K562 (cell line): Measurements from ENCODE around the gene UPK2. TPM values are rescaled to one million over a fixed set of nuclear protein-coding genes. Genes with fewer than 3 reads are reported as not detected.
A peak's percentile ranks its signal among the peaks of the same experiment; 100 is the strongest.

Source experiments
- ARHGAP35 ChIP-seq: fragments of 450-650 bp; IDR thresholded peaks from 2 replicates; pipeline ENCODE4 v1.6.1; 2018; ENCODE audit not compliant: partially characterized antibody
- BRD4 ChIP-seq: fragments of 200-600 bp; sonication (generic); IDR thresholded peaks from 2 replicates; pipeline ENCODE4 v1.6.1; 2017; ENCODE audit warnings: inconsistent platforms
- CBX2 ChIP-seq: fragments of 200-600 bp; sonication (generic); IDR thresholded peaks from one replicate; pipeline ENCODE4 v1.6.1; 2012; ENCODE audit warnings: mild to moderate bottlenecking, low read length, inconsistent platforms; ENCODE audit not compliant: insufficient read depth, poor library complexity, severe bottlenecking
- KLF13 ChIP-seq: fragments of 450-650 bp; IDR thresholded peaks from 2 replicates; pipeline ENCODE4 v1.6.1; 2016; ENCODE audit warnings: missing genetic modification characterization, low read depth, mild to moderate bottlenecking, missing compliant biosample characterization, moderate library complexity, borderline replicate concordance
- NCOA4 ChIP-seq: fragments of 450-650 bp; IDR thresholded peaks from 2 replicates; pipeline ENCODE4 v1.6.1; 2018; ENCODE audit warnings: mild to moderate bottlenecking; ENCODE audit not compliant: partially characterized antibody
- PML ChIP-seq: IDR thresholded peaks from 2 replicates; pipeline ENCODE4 v1.6.1; 2012; ENCODE audit warnings: low read length, inconsistent platforms
- PTRF ChIP-seq: fragments of 450-650 bp; IDR thresholded peaks from 2 replicates; pipeline ENCODE4 v1.6.1; 2016; ENCODE audit warnings: mild to moderate bottlenecking, missing genetic modification characterization, missing compliant biosample characterization
- RBBP5 ChIP-seq: fragments of 200-600 bp; sonication (generic); IDR thresholded peaks from 2 replicates; pipeline ENCODE4 v1.6.1; 2012; ENCODE audit warnings: borderline replicate concordance, mild to moderate bottlenecking, low read length, control low read depth, inconsistent platforms; ENCODE audit not compliant: insufficient read depth, poor library complexity, severe bottlenecking
- RBFOX2 ChIP-seq: fragments of 200-400 bp; formaldehyde crosslinking; IDR thresholded peaks from 2 replicates; pipeline ENCODE4 v1.6.1; 2017; ENCODE audit warnings: low read depth, mild to moderate bottlenecking, low read length, moderate library complexity
- SNIP1 ChIP-seq: fragments of 450-650 bp; IDR thresholded peaks from 2 replicates; pipeline ENCODE4 v1.7.1; 2017; ENCODE audit warnings: low read depth, mild to moderate bottlenecking
- SREBF1 ChIP-seq: fragments of 150-350 bp; IDR thresholded peaks from 2 replicates; pipeline ENCODE4 v1.6.1; 2014; ENCODE audit warnings: antibody characterized with exemption, low read depth, low read length, borderline replicate concordance
- STAG1 ChIP-seq: sonication (generic); formaldehyde crosslinking; IDR thresholded peaks from 2 replicates; pipeline ENCODE4 v1.5.0; 2020; ENCODE audit warnings: missing genetic modification reagents, borderline replicate concordance
- WHSC1 ChIP-seq: IDR thresholded peaks from one replicate; pipeline ENCODE4 v1.6.1; 2012; ENCODE audit warnings: low read length, control low read depth, inconsistent platforms
- ZNF24 ChIP-seq: fragments of 450-650 bp; IDR thresholded peaks from 2 replicates; pipeline ENCODE4 v1.6.1; 2016
- ZNF431 ChIP-seq: sonication (generic); formaldehyde crosslinking; IDR thresholded peaks from 2 replicates; pipeline ENCODE4 v1.8.0; 2022; ENCODE audit warnings: mild to moderate bottlenecking, missing genetic modification reagents
- polyA plus RNA-seq, 8 experiments: library from polyadenylated mRNA; depleted of rRNA in 4 of 8; stranded (reverse) in 5 of 8; unstranded in 3 of 8; fragments of >200 nt; fragmentation: Nextera tagmentation in 2 of 8; fragmentation: Illumina TruSeq in 1 of 8; extraction: Ambion mirVana in 2 of 8; extraction: Trizol in 1 of 8; gene quantifications; 2 replicates each; pipeline versions ENCODE4 v1.2.1 to v1.2.3, GENCODE V29; 2011 to 2014; ENCODE audit warnings: inconsistent platforms in 1 of 8, missing spikeins in 1 of 8
- total RNA-seq, 7 experiments: library from RNA; depleted of rRNA in 6 of 7; stranded (reverse); fragments of >200 nt in 6 of 7; fragmentation: Illumina TruSeq in 2 of 7; extraction: Trizol in 2 of 7; gene quantifications; 2 replicates each; pipeline versions ENCODE4 v1.2.1 to v1.2.3, GENCODE V29; 2011 to 2021; ENCODE audit warnings: low replicate concordance in 1 of 7
- TF ChIP-seq, protein P1 (sequence below): fragments of 250-450 bp; sonication (Bioruptor Pico); IDR thresholded peaks from 2 replicates; pipeline ENCODE4 v1.8.0; 2021; ENCODE audit warnings: borderline replicate concordance, mild to moderate bottlenecking, moderate library complexity; ENCODE audit not compliant: poor library complexity, severe bottlenecking
- TF ChIP-seq, protein P2 (sequence below): fragments of 250-450 bp; sonication (Bioruptor Pico); IDR thresholded peaks from 2 replicates; pipeline ENCODE4 v1.5.0; 2022; ENCODE audit warnings: mild to moderate bottlenecking
- TF ChIP-seq, protein P3 (sequence below): sonication (generic); formaldehyde crosslinking; IDR thresholded peaks from 2 replicates; pipeline ENCODE4 v1.8.0; 2022; ENCODE audit warnings: missing genetic modification reagents, mild to moderate bottlenecking, borderline replicate concordance
- TF ChIP-seq, protein P4 (sequence below): sonication (generic); formaldehyde crosslinking; IDR thresholded peaks from 2 replicates; pipeline ENCODE4 v1.8.0; 2022; ENCODE audit warnings: mild to moderate bottlenecking, missing genetic modification reagents
- TF ChIP-seq, protein P5 (sequence below): fragments of 450-650 bp; IDR thresholded peaks from 2 replicates; pipeline ENCODE4 v1.6.1; 2016; ENCODE audit warnings: antibody characterized with exemption

UPK2 gene
- total and polyA plus RNA-seq, 9 of the 15 experiments (the other 6 are each of a cell fraction or from before 2014, with no cell fraction given), result not detected

DNA sequence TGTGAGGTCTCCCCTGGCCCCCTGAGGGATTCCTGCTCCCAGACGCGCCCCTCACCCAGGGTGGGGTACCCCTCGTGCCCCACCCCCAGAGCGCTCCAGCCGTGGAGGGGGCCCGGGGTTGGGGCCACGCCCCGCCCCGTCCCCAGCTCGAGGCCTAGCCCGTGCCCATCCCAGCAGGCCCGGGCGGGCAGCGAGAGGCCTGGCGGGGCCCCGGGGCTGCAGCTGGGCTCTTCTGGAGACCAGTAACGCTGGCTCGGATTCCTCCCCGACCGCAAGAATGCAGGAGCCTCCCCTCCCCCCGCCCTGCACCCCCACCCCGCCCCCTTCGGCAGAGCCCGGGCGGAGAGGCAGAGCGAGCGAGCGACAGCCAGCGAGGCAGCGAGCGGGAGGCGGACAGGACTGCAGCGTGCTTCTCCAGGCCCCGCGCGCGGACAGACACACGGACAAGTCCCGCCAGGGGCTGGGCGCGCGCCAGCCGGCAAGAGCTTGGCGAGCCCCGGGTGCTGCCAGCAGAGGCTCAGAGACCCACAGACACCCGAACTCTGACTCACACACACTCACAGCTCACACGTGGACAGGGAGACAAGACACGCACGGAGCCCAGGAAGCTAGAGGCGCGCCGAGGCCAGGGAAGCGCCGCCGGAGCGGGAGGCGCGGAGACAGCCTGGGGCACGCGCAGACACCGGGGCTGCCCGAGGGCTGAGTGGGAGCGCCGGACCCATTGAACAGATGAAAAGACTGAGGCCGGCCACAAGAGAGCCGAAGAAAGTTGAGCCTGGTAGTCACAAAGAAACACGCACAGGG, 45.6 kb upstream of the UPK2 start (continued):
- TF ChIP-seq RBBP5 (peak; percentile 63), BRD4 (0 out of 2 replicates have a peak, but pooled peaks have one; percentile 47), PTRF (tag) (no peak), RBFOX2 (peak; percentile 77), STAG1 (CRISPR knock-in tag) (no peak; the same call in 1 of the 2 replicates), SNIP1 (no peak), NCOA4 (peak; percentile 51), ZNF431 (CRISPR knock-in tag) (0 out of 2 replicates have a peak, but pooled peaks have one; percentile 31), SREBF1 (no peak), KLF13 (peak; percentile 64; the same call in 1 of the 2 replicates), WHSC1 (no peak), ARHGAP35 (no peak), PML (no peak), CBX2 (no peak), ZNF24 (0 out of 2 replicates have a peak, but pooled peaks have one; percentile 13)
- TF ChIP-seq, protein P1, sequence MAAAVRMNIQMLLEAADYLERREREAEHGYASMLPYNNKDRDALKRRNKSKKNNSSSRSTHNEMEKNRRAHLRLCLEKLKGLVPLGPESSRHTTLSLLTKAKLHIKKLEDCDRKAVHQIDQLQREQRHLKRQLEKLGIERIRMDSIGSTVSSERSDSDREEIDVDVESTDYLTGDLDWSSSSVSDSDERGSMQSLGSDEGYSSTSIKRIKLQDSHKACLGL, result no peak
- TF ChIP-seq, protein P2, sequence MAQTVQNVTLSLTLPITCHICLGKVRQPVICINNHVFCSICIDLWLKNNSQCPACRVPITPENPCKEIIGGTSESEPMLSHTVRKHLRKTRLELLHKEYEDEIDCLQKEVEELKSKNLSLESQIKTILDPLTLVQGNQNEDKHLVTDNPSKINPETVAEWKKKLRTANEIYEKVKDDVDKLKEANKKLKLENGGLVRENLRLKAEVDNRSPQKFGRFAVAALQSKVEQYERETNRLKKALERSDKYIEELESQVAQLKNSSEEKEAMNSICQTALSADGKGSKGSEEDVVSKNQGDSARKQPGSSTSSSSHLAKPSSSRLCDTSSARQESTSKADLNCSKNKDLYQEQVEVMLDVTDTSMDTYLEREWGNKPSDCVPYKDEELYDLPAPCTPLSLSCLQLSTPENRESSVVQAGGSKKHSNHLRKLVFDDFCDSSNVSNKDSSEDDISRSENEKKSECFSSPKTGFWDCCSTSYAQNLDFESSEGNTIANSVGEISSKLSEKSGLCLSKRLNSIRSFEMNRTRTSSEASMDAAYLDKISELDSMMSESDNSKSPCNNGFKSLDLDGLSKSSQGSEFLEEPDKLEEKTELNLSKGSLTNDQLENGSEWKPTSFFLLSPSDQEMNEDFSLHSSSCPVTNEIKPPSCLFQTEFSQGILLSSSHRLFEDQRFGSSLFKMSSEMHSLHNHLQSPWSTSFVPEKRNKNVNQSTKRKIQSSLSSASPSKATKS (CRISPR knock-in tag), result no peak
- TF ChIP-seq, protein P3, sequence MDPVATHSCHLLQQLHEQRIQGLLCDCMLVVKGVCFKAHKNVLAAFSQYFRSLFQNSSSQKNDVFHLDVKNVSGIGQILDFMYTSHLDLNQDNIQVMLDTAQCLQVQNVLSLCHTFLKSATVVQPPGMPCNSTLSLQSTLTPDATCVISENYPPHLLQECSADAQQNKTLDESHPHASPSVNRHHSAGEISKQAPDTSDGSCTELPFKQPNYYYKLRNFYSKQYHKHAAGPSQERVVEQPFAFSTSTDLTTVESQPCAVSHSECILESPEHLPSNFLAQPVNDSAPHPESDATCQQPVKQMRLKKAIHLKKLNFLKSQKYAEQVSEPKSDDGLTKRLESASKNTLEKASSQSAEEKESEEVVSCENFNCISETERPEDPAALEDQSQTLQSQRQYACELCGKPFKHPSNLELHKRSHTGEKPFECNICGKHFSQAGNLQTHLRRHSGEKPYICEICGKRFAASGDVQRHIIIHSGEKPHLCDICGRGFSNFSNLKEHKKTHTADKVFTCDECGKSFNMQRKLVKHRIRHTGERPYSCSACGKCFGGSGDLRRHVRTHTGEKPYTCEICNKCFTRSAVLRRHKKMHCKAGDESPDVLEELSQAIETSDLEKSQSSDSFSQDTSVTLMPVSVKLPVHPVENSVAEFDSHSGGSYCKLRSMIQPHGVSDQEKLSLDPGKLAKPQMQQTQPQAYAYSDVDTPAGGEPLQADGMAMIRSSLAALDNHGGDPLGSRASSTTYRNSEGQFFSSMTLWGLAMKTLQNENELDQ (CRISPR knock-in tag), result no peak
- TF ChIP-seq, protein P4, sequence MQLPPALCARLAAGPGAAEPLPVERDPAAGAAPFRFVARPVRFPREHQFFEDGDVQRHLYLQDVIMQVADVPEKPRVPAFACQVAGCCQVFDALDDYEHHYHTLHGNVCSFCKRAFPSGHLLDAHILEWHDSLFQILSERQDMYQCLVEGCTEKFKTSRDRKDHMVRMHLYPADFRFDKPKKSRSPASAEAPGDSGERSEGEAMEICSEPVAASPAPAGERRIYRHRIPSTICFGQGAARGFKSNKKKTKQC (CRISPR knock-in tag), result 0 out of 2 replicates have a peak, but pooled peaks have one; percentile 33
- TF ChIP-seq, protein P5, sequence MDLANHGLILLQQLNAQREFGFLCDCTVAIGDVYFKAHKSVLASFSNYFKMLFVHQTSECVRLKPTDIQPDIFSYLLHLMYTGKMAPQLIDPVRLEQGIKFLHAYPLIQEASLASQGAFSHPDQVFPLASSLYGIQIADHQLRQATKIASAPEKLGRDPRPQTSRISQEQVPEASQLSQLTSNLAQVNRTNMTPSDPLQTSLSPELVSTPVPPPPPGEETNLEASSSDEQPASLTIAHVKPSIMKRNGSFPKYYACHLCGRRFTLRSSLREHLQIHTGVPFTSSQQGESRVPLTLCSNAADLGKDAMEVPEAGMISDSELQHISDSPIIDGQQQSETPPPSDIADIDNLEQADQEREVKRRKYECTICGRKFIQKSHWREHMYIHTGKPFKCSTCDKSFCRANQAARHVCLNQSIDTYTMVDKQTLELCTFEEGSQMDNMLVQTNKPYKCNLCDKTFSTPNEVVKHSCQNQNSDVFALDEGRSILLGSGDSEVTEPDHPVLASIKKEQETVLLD, result no peak
